Fibroblast of lung (primary cell): ENCODE measurements around the gene HOXA7.

Source experiments
- CTCF ChIP-seq, 2 donors: IDR thresholded peaks in 1 of 2; conservative IDR thresholded peaks in 1 of 2; 1 replicate in 1 of 2; 2 replicates in 1 of 2; pipeline ENCODE4 v1.5.1; 2011 to 2012; ENCODE audit warnings: low read length in 2 of 2, control low read depth in 1 of 2, inconsistent platforms in 1 of 2, low read depth in 1 of 2, mild to moderate bottlenecking in 1 of 2
- EZH2 ChIP-seq: IDR thresholded peaks from 2 replicates; pipeline ENCODE4 v1.5.1; 2012; ENCODE audit warnings: low read length, control low read depth, mild to moderate bottlenecking; ENCODE audit errors: missing control alignments

DNA sequence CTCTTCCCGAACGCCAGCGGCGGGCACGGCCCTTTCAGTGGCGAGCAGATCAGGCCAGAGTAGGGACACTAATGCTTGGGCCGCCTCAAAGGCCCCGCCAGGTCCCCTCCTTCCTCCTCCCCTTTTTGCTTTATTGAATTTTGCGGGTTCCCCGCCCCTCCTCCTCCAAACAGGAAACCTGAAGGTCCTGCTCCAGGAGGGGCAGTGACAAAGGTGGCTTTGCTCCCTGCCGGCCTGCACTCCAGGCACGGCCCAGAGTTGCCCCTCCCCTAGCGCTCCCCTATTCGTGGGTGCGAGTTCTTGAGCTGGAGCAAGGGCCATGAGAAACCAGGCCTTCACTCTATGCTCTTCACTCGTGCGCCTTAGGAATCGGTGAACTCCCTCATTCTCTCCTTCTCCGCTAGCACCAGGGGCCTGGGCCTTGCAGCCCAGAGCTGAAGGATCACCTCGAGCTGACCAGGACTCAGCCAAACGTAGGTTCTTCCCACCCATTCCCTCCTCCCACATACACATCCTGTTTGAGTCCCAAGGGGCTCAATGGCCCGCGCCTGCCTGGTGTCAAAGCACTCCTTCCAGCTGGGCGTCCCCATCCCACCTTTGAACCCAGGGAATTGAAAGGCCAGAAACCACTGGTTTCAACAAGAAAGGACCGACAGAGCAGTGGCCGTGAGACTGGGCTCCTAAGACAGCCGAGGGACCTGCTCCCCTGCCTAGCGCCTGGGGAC lies 8.3 kb downstream of the HOXA7 start:
- TF ChIP-seq CTCF (conservative IDR thresholded peaks at IDR 0.05 in 1 of 2, IDR thresholded peaks at IDR 0.05 in 1 of 2; ENCODE audit: low read depth in 1 of 2, low read length in 2 of 2) (no peak), EZH2 (no peak)
